Activated CD4-positive, alpha-beta T cell treated with anti-CD3 and anti-CD28 coated beads, Interleukin-10, Interleukin-2, amounts not matched to agents 100 ng/mL and 50 ng/mL, durations not matched to agents 16 hours and 8 hours (primary cell): ENCODE data around the gene RIT2.

Source experiments
- DNase-seq: peaks from one replicate; pipeline ENCODE4 v3.0.0-alpha.2; 2020

The RIT2 gene

DNA sequence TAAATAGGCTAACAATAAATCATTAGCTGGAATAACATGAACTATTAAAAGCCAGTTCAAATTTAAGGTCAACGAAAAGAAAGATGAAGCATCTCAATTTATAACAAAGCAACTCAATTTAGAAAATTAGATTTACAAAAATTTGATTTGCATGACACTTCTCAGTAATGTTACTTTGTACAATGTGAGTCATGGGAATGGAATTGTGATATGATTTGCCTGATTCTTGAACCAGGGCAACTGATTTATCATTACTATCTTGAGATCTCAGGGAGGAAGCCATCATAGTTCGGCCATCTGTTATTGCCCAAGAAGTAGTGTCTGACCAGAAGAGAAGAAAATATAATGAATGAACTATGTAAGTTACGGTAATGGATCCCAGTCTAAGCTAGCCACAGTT lies 193.1 kb downstream of the RIT2 start:
- DNase-seq, result no peak

DNA sequence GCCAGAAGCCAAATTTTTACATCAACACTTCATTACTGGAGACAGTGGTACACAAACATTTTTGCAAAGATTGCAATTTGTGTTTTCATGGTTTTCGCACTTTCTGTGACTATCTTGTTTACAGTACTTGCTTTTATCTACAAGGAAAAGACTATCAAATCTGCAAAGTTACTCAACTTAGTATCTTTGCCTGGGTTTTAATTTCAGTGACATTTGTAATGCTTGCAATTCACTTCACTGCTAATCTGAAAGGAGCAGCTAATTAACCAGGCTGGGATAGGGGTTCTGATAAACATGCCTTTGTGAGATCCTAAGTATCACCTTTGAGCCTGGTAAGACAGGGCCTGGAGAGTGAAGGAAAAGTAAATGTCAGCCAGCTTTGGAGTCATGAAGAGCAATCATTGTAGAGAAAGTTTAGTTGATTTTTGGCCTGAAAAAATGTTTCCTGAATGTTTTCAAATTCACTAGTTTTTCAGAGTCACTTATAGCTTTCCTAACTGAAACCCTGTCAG lies 194.2 kb downstream of the RIT2 start:
- DNase-seq, result no peak

- DNase-seq, result no peak
Observed at GRCh38 chr18:42920621-42921020, 194.9 kb downstream of the RIT2 start.

DNA sequence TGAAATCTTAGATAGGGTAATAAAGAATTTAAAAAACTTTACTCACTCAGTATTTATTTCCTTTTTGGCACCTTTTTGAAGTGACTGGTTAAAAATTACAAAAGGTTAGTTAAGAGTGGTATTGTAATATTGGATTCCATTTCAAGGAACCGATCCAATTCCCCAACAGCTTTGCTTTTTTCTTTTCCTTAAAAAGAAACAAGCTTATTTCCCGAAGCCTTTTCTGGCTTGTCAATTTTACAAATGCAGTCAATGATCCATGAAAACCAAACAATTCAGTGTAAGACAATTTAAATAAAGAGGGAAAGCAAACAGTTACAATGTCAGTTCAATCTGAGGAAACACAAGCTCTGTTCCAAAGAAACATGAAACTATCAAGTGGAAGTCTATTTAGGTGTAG lies 200.2 kb downstream of the RIT2 start:
- DNase-seq, result no peak

GRCh38 chr18:42914476-42914875 lies 201.0 kb downstream of the RIT2 start:
- no peak for DNase-seq

DNA sequence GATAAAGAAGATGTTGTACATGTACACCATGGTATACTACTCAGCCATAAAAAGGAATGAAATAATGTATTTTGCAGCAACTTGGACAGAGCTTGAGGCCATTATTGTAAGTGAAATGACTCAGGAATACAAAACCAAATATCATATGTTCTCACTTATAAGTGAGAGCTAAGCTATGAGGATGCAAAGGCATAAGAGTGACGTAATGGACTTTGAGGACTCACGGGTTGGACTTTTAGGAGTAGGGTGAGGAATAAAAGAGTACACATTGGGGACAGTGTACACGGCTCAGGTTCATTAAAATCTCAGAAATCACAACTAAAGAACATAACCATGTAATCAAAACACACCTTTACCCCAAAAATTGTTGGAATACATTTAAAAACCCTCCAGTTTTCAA lies 206.4 kb downstream of the RIT2 start:
- no peak for DNase-seq

GRCh38 chr18:42906761-42907160 lies 208.7 kb downstream of the RIT2 start:
- DNase-seq, result no peak

GRCh38 chr18:42901161-42901560 lies 214.3 kb downstream of the RIT2 start:
- no peak for DNase-seq

DNA sequence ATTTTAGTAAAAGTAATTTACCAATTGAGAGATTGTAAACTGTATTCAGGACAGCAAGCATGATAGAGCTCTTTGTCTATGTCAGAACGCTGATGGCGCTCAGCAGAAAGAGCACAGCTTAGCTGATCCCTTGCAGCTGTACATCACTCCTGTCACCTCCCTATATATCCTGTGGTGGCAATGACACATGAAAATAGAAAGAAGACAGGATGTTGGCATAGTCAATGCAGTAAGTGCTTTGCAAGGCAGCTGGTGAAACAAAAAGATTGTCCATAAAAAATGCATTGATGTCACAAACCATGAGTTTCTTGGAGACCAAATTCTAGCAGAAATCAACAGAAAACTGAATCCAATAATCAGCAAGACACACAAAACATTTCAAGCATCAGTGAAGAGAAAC lies 221.5 kb downstream of the RIT2 start:
- no peak for DNase-seq

- no peak for DNase-seq
Observed at GRCh38 chr18:42892181-42892580, 223.3 kb downstream of the RIT2 start.

GRCh38 chr18:42891705-42892104 lies 223.8 kb downstream of the RIT2 start:
- no peak for DNase-seq

GRCh38 chr18:42883169-42883568 lies 232.3 kb downstream of the RIT2 start:
- DNase-seq, result no peak

- no peak for DNase-seq
Observed at GRCh38 chr18:42882122-42882521, 233.4 kb downstream of the RIT2 start.

DNA sequence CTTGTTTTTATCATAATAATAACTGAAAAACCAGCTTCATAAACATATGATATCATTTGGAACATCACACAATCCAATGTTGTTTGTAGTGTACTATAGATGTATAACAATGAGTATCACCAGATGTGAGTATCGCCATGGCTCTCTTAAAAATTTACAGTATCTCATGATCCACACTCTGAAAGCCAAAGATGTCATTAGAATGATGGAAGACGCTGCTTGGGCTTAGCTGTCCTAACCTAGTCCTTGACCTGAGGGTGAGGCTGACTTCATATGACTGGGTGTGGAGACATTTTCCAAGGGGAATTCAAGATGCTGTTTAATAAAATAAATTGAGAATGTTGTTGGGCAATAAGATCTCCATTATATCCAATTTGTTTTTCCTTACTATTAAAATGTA lies 242.6 kb downstream of the RIT2 start:
- no peak for DNase-seq

GRCh38 chr18:42864876-42865275 lies 250.6 kb downstream of the RIT2 start:
- DNase-seq, result no peak

DNA sequence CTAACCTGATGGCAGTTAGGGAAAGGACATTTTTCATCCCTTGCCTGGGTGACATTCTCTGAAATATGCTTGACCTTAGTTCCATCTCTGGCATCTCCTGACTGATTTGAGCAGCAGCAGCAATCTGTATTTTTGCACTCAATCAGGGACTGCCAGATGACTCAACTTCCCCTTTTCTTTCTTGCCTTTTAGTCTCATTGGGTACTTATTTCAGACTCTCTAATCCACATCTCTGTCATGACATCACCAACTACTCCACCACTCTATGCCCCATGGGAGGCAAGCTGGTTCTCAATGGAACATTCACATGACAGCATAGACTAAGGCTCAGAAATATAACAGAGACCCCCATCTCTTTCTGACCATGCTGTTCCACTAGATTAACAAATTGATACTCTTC lies 254.2 kb downstream of the RIT2 start:
- no peak for DNase-seq

DNA sequence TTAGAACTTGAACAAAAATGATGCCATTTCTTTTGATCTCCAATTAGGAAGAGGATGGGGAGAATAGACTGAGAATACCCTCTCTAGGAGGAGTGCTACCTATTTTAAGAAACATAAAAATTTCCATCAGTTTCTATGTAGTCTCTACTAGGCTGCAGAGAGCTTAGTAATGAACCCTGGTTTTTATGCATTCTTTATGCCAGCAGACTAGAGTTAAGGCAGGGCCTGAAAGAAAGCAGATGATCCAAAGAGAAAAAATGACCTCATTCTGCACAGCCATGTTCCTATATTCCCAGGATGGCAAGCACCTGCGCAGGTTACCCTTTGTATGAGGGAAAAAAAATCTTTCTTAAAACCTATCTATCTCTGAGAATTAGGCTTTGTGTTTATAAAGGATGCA lies 254.9 kb downstream of the RIT2 start:
- DNase-seq, result no peak

- no peak for DNase-seq
Observed at GRCh38 chr18:42860011-42860410, 255.5 kb downstream of the RIT2 start.

- DNase-seq, result no peak
Observed at GRCh38 chr18:42854558-42854957, 260.9 kb downstream of the RIT2 start.

- no peak for DNase-seq
Observed at GRCh38 chr18:42850174-42851083, 265.1 kb downstream of the RIT2 start.

DNA sequence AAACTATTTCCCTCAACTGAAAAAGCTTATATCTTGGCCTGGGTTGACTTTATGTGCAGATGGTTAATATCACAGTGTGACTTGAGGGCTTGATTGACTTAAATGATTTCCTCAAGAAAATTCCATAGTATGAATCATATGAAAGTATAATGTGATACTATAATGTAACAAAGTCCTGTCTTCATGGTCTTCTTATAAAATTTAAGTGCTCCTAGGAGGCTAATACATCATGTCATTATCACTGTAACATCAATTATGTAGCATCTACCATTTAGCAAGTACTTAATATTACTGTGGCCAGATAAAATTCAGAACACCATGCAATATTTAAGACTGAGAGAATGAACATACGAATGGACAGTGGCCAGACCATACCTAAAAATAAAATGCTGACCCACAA lies 276.1 kb downstream of the RIT2 start:
- DNase-seq, result no peak

DNA sequence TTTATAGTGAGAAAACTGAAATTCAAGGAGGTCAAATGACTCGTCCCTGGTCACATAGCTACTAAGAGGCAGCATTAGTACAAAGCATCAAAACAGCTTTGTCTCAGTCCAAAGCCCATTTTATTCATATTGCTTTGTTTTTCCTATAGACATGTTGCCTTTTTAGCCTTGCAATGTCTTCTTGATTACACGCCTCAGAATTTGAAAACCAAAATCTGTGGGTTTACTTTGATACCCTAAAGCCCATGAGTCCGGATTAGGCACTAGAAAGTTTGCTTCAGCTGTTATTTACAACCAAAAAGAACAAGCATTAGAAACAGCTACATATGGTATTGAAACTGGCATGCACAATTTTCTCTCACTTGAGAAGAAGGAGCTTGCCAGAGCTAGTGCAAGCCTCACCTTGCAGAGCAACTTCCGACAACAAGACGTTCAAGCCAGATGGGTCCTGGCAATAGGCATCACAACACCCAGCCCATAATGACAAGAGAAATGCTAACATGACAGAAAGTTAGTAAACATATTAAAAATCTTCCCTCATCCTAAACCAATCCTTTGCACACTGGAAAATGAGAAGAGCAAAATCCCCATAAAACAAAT lies 276.8 kb downstream of the RIT2 start:
- DNase-seq, result no peak

DNA sequence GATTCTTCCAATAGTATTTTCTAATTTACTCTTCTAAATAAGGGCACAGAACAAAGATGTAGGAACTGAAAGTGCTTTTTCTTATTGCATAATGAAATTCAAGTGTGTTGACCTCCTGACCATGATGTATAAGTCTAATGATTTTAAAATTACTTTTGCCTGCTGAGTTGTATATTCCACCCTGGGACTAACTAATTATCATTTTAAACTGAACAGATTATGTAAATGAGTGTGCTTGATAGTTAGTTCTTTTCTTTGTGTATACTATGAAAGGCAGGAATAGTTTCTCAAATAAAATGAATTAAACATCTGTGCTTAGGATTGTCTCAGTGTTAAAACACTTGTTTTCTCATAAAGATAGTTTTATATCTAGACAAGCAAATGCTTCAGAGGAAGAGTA lies 284.5 kb downstream of the RIT2 start:
- no peak for DNase-seq

- no peak for DNase-seq
Observed at GRCh38 chr18:42828881-42829280, 286.6 kb downstream of the RIT2 start.
